Esophagus squamous epithelium (tissue), 5 donors: ENCODE measurements around the gene ENGASE. TPM values are rescaled to one million over a fixed set of nuclear protein-coding genes. Genes with fewer than 3 reads are reported as not detected.

Experiments
- DNase-seq: peaks from one replicate; lab custom pipeline; 2025; lab: John Stamatoyannopoulos, UW
- H3K27ac ChIP-seq, 4 donors: fragments of 200-600 bp; sonication (generic); one replicate each; pipeline ENCODE4 v1.5.1; 2016 to 2019; ENCODE audit warnings: mild to moderate bottlenecking in 1 of 4
- H3K27me3 ChIP-seq, 4 donors: fragments of 200-600 bp; sonication (generic); 1 replicate in 3 of 4; 2 replicates in 1 of 4; pipeline versions ENCODE4 v1.5.1 to v1.6.0; 2017 to 2021; ENCODE audit warnings: antibody characterized with exemption in 1 of 4
- H3K36me3 ChIP-seq, 3 donors: fragments of 200-600 bp; sonication (generic); one replicate each; pipeline ENCODE4 v1.5.1; 2016 to 2019
- H3K4me1 ChIP-seq, 3 donors: fragments of 200-600 bp; sonication (generic); one replicate each; pipeline ENCODE4 v1.5.1; 2017 to 2019
- H3K4me3 ChIP-seq, 4 donors: fragments of 200-600 bp; sonication (generic); 1 replicate in 3 of 4; 2 replicates in 1 of 4; pipeline ENCODE4 v1.5.1; 2016 to 2019; ENCODE audit warnings: mild to moderate bottlenecking in 2 of 4, moderate library complexity in 1 of 4
- H3K9me3 ChIP-seq, 3 donors: fragments of 200-600 bp; sonication (generic); one replicate each; pipeline ENCODE4 v1.5.1; 2016 to 2019
- POLR2A ChIP-seq, 4 donors: fragments of 450-650 bp; IDR thresholded peaks; one replicate each; pipeline ENCODE4 v1.6.1; 2017; ENCODE audit warnings: antibody characterized with exemption in 4 of 4, mild to moderate bottlenecking in 4 of 4, moderate library complexity in 3 of 4
- WGBS, 2 donors: methylation state at CpG; one replicate each; pipeline ENCODE4 v1.1.5; 2018; 5-methylcytosine and 5-hydroxymethylcytosine counted together
- intact Hi-C: fragments of 100-400 bp; cut with DNase I; formaldehyde crosslinking; loops from one replicate; pipeline ENCODE4 v1.15.0; 2022
- total RNA-seq, 4 donors: library from RNA; depleted of rRNA; stranded (reverse); fragments of >200 nt; gene quantifications; one replicate each; pipeline ENCODE4 v1.1.0, GENCODE V29; 2016
- TF ChIP-seq, protein P1 (sequence below), 6 experiments: fragments of 450-650 bp in 4 of 6; fragments of 200-600 bp in 2 of 6; sonication (generic) in 2 of 6; IDR thresholded peaks; one replicate each; pipeline ENCODE4 v1.5.1; 2016 to 2019; ENCODE audit warnings: antibody characterized with exemption in 6 of 6, mild to moderate bottlenecking in 4 of 6, moderate library complexity in 4 of 6
- donor health status: DM: yes; HTN: yes; CAD: no.

The ENGASE gene
- total RNA-seq, 4 donors from 2014 or later = 6.0 to 32.2 (median 9.5) TPM

DNA sequence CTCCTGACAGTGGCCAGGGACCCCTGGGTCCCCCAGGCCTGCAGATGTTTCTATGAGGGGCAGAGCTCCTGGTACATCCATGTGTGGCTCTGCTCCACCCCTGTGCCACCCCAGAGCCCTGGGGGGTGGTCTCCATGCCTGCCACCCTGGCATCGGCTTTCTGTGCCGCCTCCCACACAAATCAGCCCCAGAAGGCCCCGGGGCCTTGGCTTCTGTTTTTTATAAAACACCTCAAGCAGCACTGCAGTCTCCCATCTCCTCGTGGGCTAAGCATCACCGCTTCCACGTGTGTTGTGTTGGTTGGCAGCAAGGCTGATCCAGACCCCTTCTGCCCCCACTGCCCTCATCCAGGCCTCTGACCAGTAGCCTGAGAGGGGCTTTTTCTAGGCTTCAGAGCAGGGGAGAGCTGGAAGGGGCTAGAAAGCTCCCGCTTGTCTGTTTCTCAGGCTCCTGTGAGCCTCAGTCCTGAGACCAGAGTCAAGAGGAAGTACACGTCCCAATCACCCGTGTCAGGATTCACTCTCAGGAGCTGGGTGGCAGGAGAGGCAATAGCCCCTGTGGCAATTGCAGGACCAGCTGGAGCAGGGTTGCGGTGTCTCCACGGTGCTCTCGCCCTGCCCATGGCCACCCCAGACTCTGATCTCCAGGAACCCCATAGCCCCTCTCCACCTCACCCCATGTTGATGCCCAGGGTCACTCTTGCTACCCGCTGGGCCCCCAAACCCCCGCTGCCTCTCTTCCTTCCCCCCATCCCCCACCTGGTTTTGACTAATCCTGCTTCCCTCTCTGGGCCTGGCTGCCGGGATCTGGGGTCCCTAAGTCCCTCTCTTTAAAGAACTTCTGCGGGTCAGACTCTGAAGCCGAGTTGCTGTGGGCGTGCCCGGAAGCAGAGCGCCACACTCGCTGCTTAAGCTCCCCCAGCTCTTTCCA lies 25.5 kb upstream of the ENGASE start:
- WGBS, 2 donors = 68 to 81% methylated on average over 13 to 18 of the region's 21 CpGs

GRCh38 chr17:79049821-79050220 lies 24.8 kb upstream of the ENGASE start:
- no peak for DNase-seq
- intact Hi-C loops = no loop called here
- WGBS, 2 donors = 87 to 89% methylated on average over 4 of the region's 11 CpGs

More for the DNA sequence above, 25.5 kb upstream of the ENGASE start:
- H3K36me3 ChIP-seq = peaks cover 0 to 9% (median 0%) of the 10 kb centered on the region in 3 donors
- no peak for TF ChIP-seq POLR2A (IDR thresholded peaks at IDR 0.05)
- TF ChIP-seq, protein P1, sequence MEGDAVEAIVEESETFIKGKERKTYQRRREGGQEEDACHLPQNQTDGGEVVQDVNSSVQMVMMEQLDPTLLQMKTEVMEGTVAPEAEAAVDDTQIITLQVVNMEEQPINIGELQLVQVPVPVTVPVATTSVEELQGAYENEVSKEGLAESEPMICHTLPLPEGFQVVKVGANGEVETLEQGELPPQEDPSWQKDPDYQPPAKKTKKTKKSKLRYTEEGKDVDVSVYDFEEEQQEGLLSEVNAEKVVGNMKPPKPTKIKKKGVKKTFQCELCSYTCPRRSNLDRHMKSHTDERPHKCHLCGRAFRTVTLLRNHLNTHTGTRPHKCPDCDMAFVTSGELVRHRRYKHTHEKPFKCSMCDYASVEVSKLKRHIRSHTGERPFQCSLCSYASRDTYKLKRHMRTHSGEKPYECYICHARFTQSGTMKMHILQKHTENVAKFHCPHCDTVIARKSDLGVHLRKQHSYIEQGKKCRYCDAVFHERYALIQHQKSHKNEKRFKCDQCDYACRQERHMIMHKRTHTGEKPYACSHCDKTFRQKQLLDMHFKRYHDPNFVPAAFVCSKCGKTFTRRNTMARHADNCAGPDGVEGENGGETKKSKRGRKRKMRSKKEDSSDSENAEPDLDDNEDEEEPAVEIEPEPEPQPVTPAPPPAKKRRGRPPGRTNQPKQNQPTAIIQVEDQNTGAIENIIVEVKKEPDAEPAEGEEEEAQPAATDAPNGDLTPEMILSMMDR (IDR thresholded peaks at IDR 0.05) = no peak
- peaks cover 0 to 30% (median 0%) of the 10 kb centered on the region in 3 donors for H3K4me1 ChIP-seq
- H3K27ac ChIP-seq = no peak overlapping the region
- H3K9me3 ChIP-seq = peaks cover 0 to 4% (median 0%) of the 10 kb centered on the region in 3 donors
- intact Hi-C loops = no loop called here
- DNase-seq = no peak
- no peak overlapping the region for H3K4me3 ChIP-seq
- peaks cover 0 to 36% (median 0%) of the 10 kb centered on the region in 4 donors for H3K27me3 ChIP-seq

GRCh38 chr17:79050551-79050950 lies 24.1 kb upstream of the ENGASE start:
- DNase-seq = no peak
- 100% methylated on average over 2 of the region's 6 CpGs; no CpG with 5 or more reads in 1 of the 2 donors for WGBS, 2 donors
- Histone ChIP-seq H3K4me1 (peaks cover 0 to 28% (median 0%) of the 10 kb centered on the region in 3 donors), H3K27me3 (peaks cover 0 to 26% (median 0%) of the 10 kb centered on the region in 4 donors), H3K9me3 (peaks cover 0 to 12% (median 0%) of the 10 kb centered on the region in 3 donors), H3K27ac (no peak overlapping the region), H3K4me3 (no peak overlapping the region), H3K36me3 (peaks cover 0 to 9% (median 0%) of the 10 kb centered on the region in 3 donors)
- no peak for TF ChIP-seq POLR2A (IDR thresholded peaks at IDR 0.05)
- TF ChIP-seq, protein P1 (IDR thresholded peaks at IDR 0.05) = no peak
- intact Hi-C loops = no loop called here

More at GRCh38 chr17:79049821-79050220, 24.8 kb upstream of the ENGASE start:
- H3K36me3 ChIP-seq = peaks cover 0 to 9% (median 0%) of the 10 kb centered on the region in 3 donors
- peaks cover 0 to 30% (median 0%) of the 10 kb centered on the region in 3 donors for H3K4me1 ChIP-seq
- H3K4me3 ChIP-seq = no peak overlapping the region
- no peak for TF ChIP-seq POLR2A (IDR thresholded peaks at IDR 0.05)
- TF ChIP-seq, protein P1 (IDR thresholded peaks at IDR 0.05) = no peak
- no peak overlapping the region for H3K27ac ChIP-seq
- H3K27me3 ChIP-seq = peaks cover 0 to 29% (median 0%) of the 10 kb centered on the region in 4 donors
- H3K9me3 ChIP-seq = peaks cover 0 to 11% (median 0%) of the 10 kb centered on the region in 3 donors

DNA sequence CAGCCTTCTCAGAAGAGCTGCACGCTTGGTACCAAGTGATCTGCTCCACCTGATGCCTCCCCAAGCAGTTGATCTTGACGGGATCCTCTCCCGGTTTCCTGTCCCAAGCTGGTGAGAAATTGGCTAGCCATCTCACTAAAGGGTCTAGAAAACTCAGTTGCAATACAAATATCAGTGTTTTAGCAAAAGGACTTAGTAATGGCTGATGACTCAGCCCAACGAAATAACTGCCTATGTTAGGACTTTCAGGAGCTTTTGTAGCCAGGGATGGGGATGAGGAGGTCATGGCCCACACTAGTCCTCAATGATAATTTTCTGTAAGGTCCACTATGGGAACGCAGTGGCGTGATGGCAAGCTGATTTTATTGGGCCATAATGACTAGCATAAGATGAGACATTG lies 23.3 kb upstream of the ENGASE start:
- intact Hi-C loops = no loop called here
- TF ChIP-seq, protein P1 (IDR thresholded peaks at IDR 0.05) = no peak
- no peak for TF ChIP-seq POLR2A (IDR thresholded peaks at IDR 0.05)

More for the DNA sequence above, 23.3 kb upstream of the ENGASE start:
- DNase-seq = no peak
- H3K27ac ChIP-seq = no peak overlapping the region
- peaks cover 0 to 12% (median 0%) of the 10 kb centered on the region in 3 donors for H3K9me3 ChIP-seq
- H3K4me1 ChIP-seq = peaks cover 0 to 20% (median 0%) of the 10 kb centered on the region in 3 donors
- no peak overlapping the region for H3K4me3 ChIP-seq
- WGBS, 2 donors = 77 to 89% methylated on average over 4 to 6 of the region's 6 CpGs
- H3K27me3 ChIP-seq = peaks cover 0 to 23% (median 0%) of the 10 kb centered on the region in 4 donors
- peaks cover 0 to 9% (median 0%) of the 10 kb centered on the region in 3 donors for H3K36me3 ChIP-seq
